ENCODE data around the gene CHMP6.
A peak's percentile ranks its signal among the peaks of the same experiment; 100 is the strongest.

The CHMP6 gene

DNA sequence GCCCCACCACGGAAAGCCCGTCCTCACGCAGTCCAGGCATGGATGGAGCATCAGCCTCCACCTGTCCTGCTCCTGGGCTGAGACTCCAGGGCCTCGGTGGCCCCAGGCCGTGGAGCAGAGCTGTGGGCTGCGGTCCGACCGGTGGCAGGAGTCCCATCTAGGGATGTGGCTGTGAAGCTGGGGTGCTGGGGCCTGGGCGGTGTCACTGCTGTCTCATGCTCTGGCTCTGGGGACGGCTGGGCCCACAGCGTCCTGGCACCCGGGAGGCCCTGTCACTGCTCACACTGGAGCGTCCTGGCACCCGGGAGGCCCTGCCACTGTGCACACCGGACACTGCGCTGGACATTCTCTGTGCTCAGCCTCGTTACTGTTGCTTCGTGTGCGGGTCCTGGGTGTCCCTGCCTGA lies 51.7 kb downstream of the CHMP6 start:
- Histone ChIP-seq H3K79me1 (ENCODE audit: low read depth, low read length) (peaks cover 54% of the 10 kb centered on the region), H3K4me3 (ENCODE audit: low read length in 2 of 2) (peak overlapping the region in 1 of 2 donors; percentile 30), H3K4ac (ENCODE audit: low read length) (peak overlapping the region; percentile 79), H2BK15ac (ENCODE audit: low read length) (peak overlapping the region; percentile 30), H2BK5ac (ENCODE audit: low read length) (peak overlapping the region; percentile 77), H3K9ac (ENCODE audit: low read depth, low read length, poor library complexity) (no peak overlapping the region), H3K23ac (ENCODE audit: low read depth, low read length, poor library complexity) (no peak overlapping the region), H3K4me1 (ENCODE audit: control insufficient read depth in 2 of 2, insufficient read depth in 1 of 2, low read depth in 1 of 2, low read length in 2 of 2) (peaks cover 30 to 44% of the 10 kb centered on the region in 2 donors), H4K8ac (ENCODE audit: low read depth, low read length) (no peak overlapping the region), H3K36me3 (replicated peaks in 1 of 2; ENCODE audit: control insufficient read depth in 2 of 2, insufficient read depth in 2 of 2, low read length in 2 of 2) (peaks cover 11 to 24% of the 10 kb centered on the region in 2 donors), H2BK120ac (ENCODE audit: low read depth, low read length) (no peak overlapping the region), H4K91ac (ENCODE audit: low read depth, low read length, poor library complexity) (no peak overlapping the region), H3K27ac (replicated peaks; ENCODE audit: low read length) (peak overlapping the region; percentile 55), H3K4me2 (ENCODE audit: insufficient read depth, low read length, poor library complexity, severe bottlenecking) (no peak overlapping the region), H2BK12ac (ENCODE audit: low read length) (peak overlapping the region; percentile 52), H2AK5ac (ENCODE audit: low read depth, low read length) (peak overlapping the region; percentile 71), H3K27me3 (ENCODE audit: control insufficient read depth in 3 of 3, insufficient read depth in 3 of 3, low read depth in 1 of 3, low read length in 3 of 3) (no peaks in the 10 kb centered on the region), H2AFZ (ENCODE audit: low read length) (no peak overlapping the region), H3K9me3 (replicated peaks in 1 of 2; ENCODE audit: control insufficient read depth in 2 of 2, insufficient read depth in 1 of 2, low read depth in 1 of 2, low read length in 2 of 2) (peaks cover 0 to 7% of the 10 kb centered on the region in 2 donors), H3K18ac (ENCODE audit: low read length) (peak overlapping the region; percentile 90), H3K14ac (ENCODE audit: low read length) (no peak overlapping the region)
- no peak for DNase-seq (ENCODE audit: low spot score)
- WGBS, 2 donors (ENCODE audit: extremely low coverage in 2 of 2, insufficient read length in 2 of 2, insufficient replicate concordance in 1 of 2): no CpG with 5 or more reads among the region's 19 CpGs

DNA sequence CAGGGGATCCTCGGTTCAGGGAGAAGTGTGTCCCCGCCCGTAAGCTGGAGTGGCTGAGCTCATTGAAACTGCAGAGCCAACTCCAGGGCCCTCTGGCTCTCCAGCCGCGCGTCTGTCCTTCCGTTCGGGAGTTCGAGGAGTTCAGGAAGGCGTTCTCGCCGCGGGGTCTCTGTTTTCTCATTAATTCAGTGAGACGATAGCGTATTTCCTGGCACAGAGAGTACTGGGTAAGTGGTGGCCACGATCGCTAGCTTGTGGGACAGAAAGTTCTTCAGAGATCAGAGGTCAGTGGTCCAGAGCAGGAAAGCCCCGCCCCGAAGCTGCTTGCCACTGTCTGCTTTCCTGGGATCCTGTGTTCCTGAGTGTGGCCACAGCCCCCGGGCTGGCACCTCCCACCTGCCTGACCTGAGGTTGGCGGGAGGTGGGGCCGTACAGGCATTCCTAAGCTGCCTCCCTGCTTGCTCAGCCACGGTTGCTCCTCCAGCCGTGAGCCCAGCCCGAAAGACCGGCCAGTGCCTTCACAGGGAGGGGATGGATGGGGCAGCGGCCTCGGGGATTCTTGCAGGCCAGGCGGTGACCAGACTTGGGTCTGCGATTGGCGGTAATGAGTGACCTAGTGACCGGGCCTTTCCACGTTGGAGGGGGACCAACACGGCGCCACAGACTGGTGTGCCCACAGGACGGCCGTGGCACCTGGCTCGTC lies 52.2 kb downstream of the CHMP6 start:
- H2BK12ac ChIP-seq (ENCODE audit: low read length): no peak overlapping the region
- WGBS, 2 donors (ENCODE audit: extremely low coverage in 2 of 2, insufficient read length in 2 of 2, insufficient replicate concordance in 1 of 2): no CpG with 5 or more reads among the region's 38 CpGs

DNA sequence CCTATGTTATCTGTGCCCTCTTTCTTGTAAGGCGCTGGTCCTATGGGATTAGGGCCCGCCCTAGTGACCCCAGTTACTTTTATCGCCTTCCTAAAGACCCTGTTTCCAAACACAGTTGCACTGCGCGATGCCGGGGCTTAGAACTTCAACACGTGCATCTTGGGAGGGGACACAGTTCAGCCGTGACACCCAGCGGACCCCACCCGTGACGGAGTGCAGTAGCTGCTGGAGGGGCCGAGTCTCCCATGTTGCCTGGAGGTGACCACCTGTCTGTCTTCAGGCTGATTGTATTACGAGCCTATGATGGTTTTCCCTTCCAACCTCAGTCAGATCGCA lies 52.8 kb downstream of the CHMP6 start:
- H3K4me2 ChIP-seq (ENCODE audit: insufficient read depth, low read length, poor library complexity, severe bottlenecking): no peak overlapping the region
- WGBS, 2 donors (ENCODE audit: extremely low coverage in 2 of 2, insufficient read length in 2 of 2, insufficient replicate concordance in 1 of 2): no CpG with 5 or more reads among the region's 14 CpGs
- H3K4me1 ChIP-seq (ENCODE audit: control insufficient read depth in 2 of 2, insufficient read depth in 1 of 2, low read depth in 1 of 2, low read length in 2 of 2): peaks cover 30 to 40% of the 10 kb centered on the region in 2 donors
- H3K23ac ChIP-seq (ENCODE audit: low read depth, low read length, poor library complexity): no peak overlapping the region
- H3K14ac ChIP-seq (ENCODE audit: low read length): no peak overlapping the region
- H4K91ac ChIP-seq (ENCODE audit: low read depth, low read length, poor library complexity): no peak overlapping the region
- H3K4ac ChIP-seq (ENCODE audit: low read length): no peak overlapping the region
- H2BK120ac ChIP-seq (ENCODE audit: low read depth, low read length): no peak overlapping the region
- H2AK5ac ChIP-seq (ENCODE audit: low read depth, low read length): no peak overlapping the region
- H2BK12ac ChIP-seq (ENCODE audit: low read length): no peak overlapping the region
- H3K9ac ChIP-seq (ENCODE audit: low read depth, low read length, poor library complexity): no peak overlapping the region
- no peak overlapping the region for H2BK5ac ChIP-seq (ENCODE audit: low read length)
- no peak for DNase-seq (ENCODE audit: low spot score)
- peak overlapping the region; percentile 10 for H2BK15ac ChIP-seq (ENCODE audit: low read length)
- H3K36me3 ChIP-seq (replicated peaks in 1 of 2; ENCODE audit: control insufficient read depth in 2 of 2, insufficient read depth in 2 of 2, low read length in 2 of 2): peaks cover 8 to 15% of the 10 kb centered on the region in 2 donors
- peaks cover 0 to 5% of the 10 kb centered on the region in 2 donors for H3K9me3 ChIP-seq (replicated peaks in 1 of 2; ENCODE audit: control insufficient read depth in 2 of 2, insufficient read depth in 1 of 2, low read depth in 1 of 2, low read length in 2 of 2)
- H3K18ac ChIP-seq (ENCODE audit: low read length): peak overlapping the region; percentile 32
- peak overlapping the region; percentile 45 for H3K27ac ChIP-seq (replicated peaks; ENCODE audit: low read length)
- no peak overlapping the region for H3K4me3 ChIP-seq (ENCODE audit: low read length in 2 of 2)
- no peak overlapping the region for H2AFZ ChIP-seq (ENCODE audit: low read length)
- H4K8ac ChIP-seq (ENCODE audit: low read depth, low read length): no peak overlapping the region
- no peaks in the 10 kb centered on the region for H3K27me3 ChIP-seq (ENCODE audit: control insufficient read depth in 3 of 3, insufficient read depth in 3 of 3, low read depth in 1 of 3, low read length in 3 of 3)
- H3K79me1 ChIP-seq (ENCODE audit: low read depth, low read length): peaks cover 54% of the 10 kb centered on the region

More for the DNA sequence above, 52.2 kb downstream of the CHMP6 start:
- H4K91ac ChIP-seq (ENCODE audit: low read depth, low read length, poor library complexity): no peak overlapping the region
- H2BK120ac ChIP-seq (ENCODE audit: low read depth, low read length): no peak overlapping the region
- H3K9ac ChIP-seq (ENCODE audit: low read depth, low read length, poor library complexity): no peak overlapping the region
- no peak overlapping the region for H3K4me2 ChIP-seq (ENCODE audit: insufficient read depth, low read length, poor library complexity, severe bottlenecking)
- no peaks in the 10 kb centered on the region for H3K27me3 ChIP-seq (ENCODE audit: control insufficient read depth in 3 of 3, insufficient read depth in 3 of 3, low read depth in 1 of 3, low read length in 3 of 3)
- H2BK15ac ChIP-seq (ENCODE audit: low read length): peak overlapping the region; percentile 30
- H3K27ac ChIP-seq (replicated peaks; ENCODE audit: low read length): peak overlapping the region; percentile 55
- peaks cover 0 to 7% of the 10 kb centered on the region in 2 donors for H3K9me3 ChIP-seq (replicated peaks in 1 of 2; ENCODE audit: control insufficient read depth in 2 of 2, insufficient read depth in 1 of 2, low read depth in 1 of 2, low read length in 2 of 2)
- no peak for DNase-seq (ENCODE audit: low spot score)
- peak overlapping the region; percentile 79 for H3K4ac ChIP-seq (ENCODE audit: low read length)
- H3K18ac ChIP-seq (ENCODE audit: low read length): peak overlapping the region; percentile 90
- peak overlapping the region; percentile 77 for H2BK5ac ChIP-seq (ENCODE audit: low read length)
- no peak overlapping the region for H3K4me3 ChIP-seq (ENCODE audit: low read length in 2 of 2)
- peaks cover 57% of the 10 kb centered on the region for H3K79me1 ChIP-seq (ENCODE audit: low read depth, low read length)
- H3K4me1 ChIP-seq (ENCODE audit: control insufficient read depth in 2 of 2, insufficient read depth in 1 of 2, low read depth in 1 of 2, low read length in 2 of 2): peaks cover 30 to 44% of the 10 kb centered on the region in 2 donors
- H4K8ac ChIP-seq (ENCODE audit: low read depth, low read length): no peak overlapping the region
- H3K23ac ChIP-seq (ENCODE audit: low read depth, low read length, poor library complexity): no peak overlapping the region
- peak overlapping the region; percentile 71 for H2AK5ac ChIP-seq (ENCODE audit: low read depth, low read length)
- H3K36me3 ChIP-seq (replicated peaks in 1 of 2; ENCODE audit: control insufficient read depth in 2 of 2, insufficient read depth in 2 of 2, low read length in 2 of 2): peaks cover 11 to 19% of the 10 kb centered on the region in 2 donors
- no peak overlapping the region for H2AFZ ChIP-seq (ENCODE audit: low read length)
- no peak overlapping the region for H3K14ac ChIP-seq (ENCODE audit: low read length)

DNA sequence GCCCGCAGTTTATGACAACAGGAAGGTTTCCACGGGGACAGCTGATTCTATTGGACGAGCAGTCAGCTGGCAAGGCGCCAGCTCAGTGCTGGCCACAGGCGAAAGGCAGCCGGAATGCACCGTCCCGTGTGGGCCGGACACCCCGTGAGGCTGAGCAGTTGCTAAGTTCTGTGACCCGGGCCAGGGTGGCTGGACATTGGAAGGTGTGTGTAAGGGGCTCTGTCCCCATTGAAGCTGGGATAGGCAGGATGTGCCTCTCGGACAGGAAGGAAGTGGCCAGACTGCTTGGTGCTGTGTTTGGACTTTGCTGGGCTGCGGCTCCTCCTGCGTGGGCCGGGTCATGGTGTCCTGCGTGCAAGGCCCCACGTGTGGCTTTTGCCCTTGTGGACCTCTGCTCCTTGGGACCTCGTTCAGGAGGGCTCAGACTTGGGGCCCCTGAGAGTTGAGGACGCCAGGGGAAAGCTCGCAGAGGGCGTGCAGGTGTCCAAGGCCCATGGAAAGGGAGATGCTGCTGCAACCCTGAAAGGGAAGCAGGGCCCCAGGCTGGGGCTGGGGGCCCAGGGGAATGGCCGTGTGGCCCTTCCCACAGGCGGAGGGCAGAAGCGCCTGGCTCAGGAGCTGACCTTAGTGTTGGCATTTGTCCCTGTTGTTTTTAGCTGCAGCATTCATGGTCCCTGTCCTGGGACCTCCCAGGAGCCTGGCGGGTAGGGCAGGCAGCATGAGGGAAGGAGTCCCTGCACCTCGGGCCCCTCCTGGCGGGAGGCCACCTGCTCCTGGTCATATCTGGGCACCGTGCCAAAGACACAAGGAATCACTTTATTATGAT lies 53.3 kb downstream of the CHMP6 start:
- Histone ChIP-seq H2BK5ac (ENCODE audit: low read length) (no peak overlapping the region), H2BK15ac (ENCODE audit: low read length) (peak overlapping the region; percentile 10), H3K27ac (replicated peaks; ENCODE audit: low read length) (no peak overlapping the region), H3K9ac (ENCODE audit: low read depth, low read length, poor library complexity) (no peak overlapping the region), H3K27me3 (ENCODE audit: control insufficient read depth in 3 of 3, insufficient read depth in 3 of 3, low read depth in 1 of 3, low read length in 3 of 3) (no peaks in the 10 kb centered on the region), H3K18ac (ENCODE audit: low read length) (peak overlapping the region; percentile 36), H2AK5ac (ENCODE audit: low read depth, low read length) (no peak overlapping the region), H2BK12ac (ENCODE audit: low read length) (no peak overlapping the region), H3K79me1 (ENCODE audit: low read depth, low read length) (peaks cover 53% of the 10 kb centered on the region), H3K4me2 (ENCODE audit: insufficient read depth, low read length, poor library complexity, severe bottlenecking) (no peak overlapping the region), H2AFZ (ENCODE audit: low read length) (no peak overlapping the region), H3K4me3 (ENCODE audit: low read length in 2 of 2) (no peak overlapping the region), H3K36me3 (replicated peaks in 1 of 2; ENCODE audit: control insufficient read depth in 2 of 2, insufficient read depth in 2 of 2, low read length in 2 of 2) (peaks cover 8 to 15% of the 10 kb centered on the region in 2 donors), H3K23ac (ENCODE audit: low read depth, low read length, poor library complexity) (no peak overlapping the region), H3K4ac (ENCODE audit: low read length) (no peak overlapping the region), H4K91ac (ENCODE audit: low read depth, low read length, poor library complexity) (no peak overlapping the region), H3K9me3 (replicated peaks in 1 of 2; ENCODE audit: control insufficient read depth in 2 of 2, insufficient read depth in 1 of 2, low read depth in 1 of 2, low read length in 2 of 2) (peaks cover 0 to 5% of the 10 kb centered on the region in 2 donors), H3K4me1 (ENCODE audit: control insufficient read depth in 2 of 2, insufficient read depth in 1 of 2, low read depth in 1 of 2, low read length in 2 of 2) (peaks cover 28 to 38% of the 10 kb centered on the region in 2 donors), H4K8ac (ENCODE audit: low read depth, low read length) (no peak overlapping the region), H3K14ac (ENCODE audit: low read length) (peak overlapping the region; percentile 3), H2BK120ac (ENCODE audit: low read depth, low read length) (no peak overlapping the region)
- DNase-seq (ENCODE audit: low spot score): no peak
- no CpG with 5 or more reads among the region's 28 CpGs for WGBS, 2 donors (ENCODE audit: extremely low coverage in 2 of 2, insufficient read length in 2 of 2, insufficient replicate concordance in 1 of 2)
